KOPT-K1 (cell line): ENCODE data around the gene NDUFV2.

Experiments used
- H3K27ac ChIP-seq: fragments of 200-600 bp; sonication (generic); 2 replicates; pipeline ENCODE4 v1.5.1; 2016; ENCODE audit warnings: antibody characterized with exemption, mild to moderate bottlenecking, low read depth, low read length; ENCODE audit not compliant: poor library complexity, severe bottlenecking
- H3K36me3 ChIP-seq: fragments of 200-600 bp; sonication (generic); 2 replicates; pipeline ENCODE4 v1.5.1; 2017; ENCODE audit warnings: antibody characterized with exemption, mild to moderate bottlenecking, low read length, moderate library complexity; ENCODE audit not compliant: insufficient read depth
- H3K9me3 ChIP-seq: fragments of 200-600 bp; sonication (generic); 2 replicates; pipeline ENCODE4 v1.5.1; 2017; ENCODE audit warnings: antibody characterized with exemption, low read length, mild to moderate bottlenecking; ENCODE audit not compliant: insufficient read depth, poor library complexity, severe bottlenecking

Gene NDUFV2

DNA sequence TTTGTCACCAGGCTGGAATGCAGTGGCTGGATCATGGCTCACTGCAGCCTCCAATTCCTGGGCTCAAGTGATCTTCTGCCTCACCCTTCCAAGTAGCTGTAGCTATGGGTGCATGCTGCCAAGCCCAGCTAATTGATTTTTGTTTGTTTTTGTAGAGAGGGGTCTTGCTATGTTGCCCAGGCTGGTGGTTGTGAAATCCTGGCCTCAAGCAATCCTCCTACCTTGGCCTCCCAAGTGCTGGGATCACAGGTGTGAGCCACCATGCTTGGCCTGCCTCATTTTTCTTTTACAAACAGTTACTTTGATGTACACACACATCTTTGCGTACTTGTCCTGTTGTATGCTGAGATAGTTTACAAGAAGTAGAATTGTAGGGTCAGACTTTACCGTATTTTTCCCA is 21.0 kb downstream of the NDUFV2 start:
- H3K27ac ChIP-seq: no peak overlapping the region
- peaks cover 97% of the 10 kb centered on the region for H3K36me3 ChIP-seq
- no peaks in the 10 kb centered on the region for H3K9me3 ChIP-seq

GRCh38 chr18:9124824-9125223 is 22.3 kb downstream of the NDUFV2 start:
- Histone ChIP-seq H3K27ac (no peak overlapping the region), H3K36me3 (peaks cover 97% of the 10 kb centered on the region), H3K9me3 (no peaks in the 10 kb centered on the region)

DNA sequence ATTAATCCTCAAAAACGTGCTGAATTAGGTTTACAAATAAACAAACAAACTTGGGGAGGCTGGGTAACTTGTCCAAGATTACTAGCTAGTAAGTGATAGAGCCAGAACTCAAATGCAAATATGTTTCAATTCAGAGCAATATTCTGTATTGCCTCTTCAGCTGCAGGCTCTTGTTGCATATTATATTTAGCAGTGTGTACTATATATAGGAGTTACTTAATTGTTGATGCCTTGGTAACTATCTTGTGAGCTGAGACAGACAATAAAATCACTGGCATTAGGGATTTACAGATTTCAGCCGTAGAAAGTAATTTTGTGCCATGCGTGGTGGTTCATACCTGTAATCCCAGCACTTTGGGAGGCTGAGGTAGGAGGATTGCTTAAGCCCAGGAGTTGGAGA is 23.8 kb downstream of the NDUFV2 start:
- no peaks in the 10 kb centered on the region for H3K9me3 ChIP-seq
- H3K27ac ChIP-seq: no peak overlapping the region
- H3K36me3 ChIP-seq: peaks cover 100% of the 10 kb centered on the region

GRCh38 chr18:9130195-9130594 is 27.7 kb downstream of the NDUFV2 start:
- no peaks in the 10 kb centered on the region for H3K9me3 ChIP-seq
- peaks cover 100% of the 10 kb centered on the region for H3K36me3 ChIP-seq
- no peak overlapping the region for H3K27ac ChIP-seq

DNA sequence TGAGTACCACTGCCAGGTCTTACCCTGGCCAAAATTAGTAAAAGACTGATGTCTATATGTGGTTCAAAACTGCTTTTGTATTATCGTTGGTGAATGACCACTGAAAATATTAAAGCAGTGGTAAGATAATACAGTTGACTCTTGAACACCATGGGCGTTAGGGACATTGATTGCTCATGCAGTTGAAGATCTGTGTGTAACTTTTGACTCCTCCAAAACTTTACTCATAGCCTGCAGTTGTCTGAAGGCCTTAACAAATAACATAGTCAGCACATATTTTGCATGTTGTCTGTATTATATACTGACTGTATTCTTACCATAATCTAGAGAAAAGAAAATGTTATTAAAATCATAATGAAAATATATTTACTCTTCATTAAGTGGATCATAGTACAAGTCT is 28.3 kb downstream of the NDUFV2 start:
- no peaks in the 10 kb centered on the region for H3K9me3 ChIP-seq
- H3K27ac ChIP-seq: no peak overlapping the region
- H3K36me3 ChIP-seq: peaks cover 96% of the 10 kb centered on the region

DNA sequence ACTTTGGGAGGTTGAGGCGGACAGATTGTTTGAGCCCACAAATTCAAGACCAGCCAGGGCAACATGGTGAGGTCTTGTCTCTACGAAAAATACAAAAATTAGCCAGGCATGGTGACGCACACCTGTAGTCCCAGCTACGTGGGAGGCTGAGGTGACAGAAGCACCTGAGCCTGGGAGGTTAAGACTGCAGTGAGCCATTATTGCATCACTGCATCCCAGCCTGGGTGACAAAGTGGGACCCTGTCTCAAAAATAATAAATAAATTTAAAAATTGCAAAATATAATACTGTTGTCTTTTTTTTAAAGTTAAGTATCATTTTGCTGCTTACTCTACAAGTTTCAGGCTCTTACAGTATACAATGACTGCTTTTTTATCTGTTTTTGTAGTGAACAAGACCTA is 30.1 kb downstream of the NDUFV2 start:
- Histone ChIP-seq H3K27ac (no peak overlapping the region), H3K36me3 (peaks cover 77% of the 10 kb centered on the region), H3K9me3 (no peaks in the 10 kb centered on the region)

DNA sequence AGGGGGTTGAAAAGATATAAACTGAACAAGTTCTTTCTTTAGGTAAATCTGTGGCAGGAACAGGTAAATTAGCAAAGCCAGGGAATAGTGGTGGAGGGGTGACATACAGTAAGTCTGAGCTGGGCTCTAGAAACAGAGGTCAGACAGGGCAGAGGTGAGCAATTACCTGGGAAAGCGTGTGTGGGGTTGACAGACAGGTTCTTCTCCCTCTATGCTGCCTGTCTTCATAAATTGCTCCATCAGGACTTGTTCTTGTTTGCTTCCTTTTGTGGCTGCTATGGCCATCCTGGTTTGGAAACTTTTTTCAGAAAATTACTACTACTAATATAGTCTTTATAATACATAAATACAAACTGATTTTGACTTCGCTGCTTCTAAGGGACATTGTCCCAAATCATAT is 30.7 kb downstream of the NDUFV2 start:
- Histone ChIP-seq H3K36me3 (peaks cover 71% of the 10 kb centered on the region), H3K9me3 (no peaks in the 10 kb centered on the region), H3K27ac (no peak overlapping the region)

DNA sequence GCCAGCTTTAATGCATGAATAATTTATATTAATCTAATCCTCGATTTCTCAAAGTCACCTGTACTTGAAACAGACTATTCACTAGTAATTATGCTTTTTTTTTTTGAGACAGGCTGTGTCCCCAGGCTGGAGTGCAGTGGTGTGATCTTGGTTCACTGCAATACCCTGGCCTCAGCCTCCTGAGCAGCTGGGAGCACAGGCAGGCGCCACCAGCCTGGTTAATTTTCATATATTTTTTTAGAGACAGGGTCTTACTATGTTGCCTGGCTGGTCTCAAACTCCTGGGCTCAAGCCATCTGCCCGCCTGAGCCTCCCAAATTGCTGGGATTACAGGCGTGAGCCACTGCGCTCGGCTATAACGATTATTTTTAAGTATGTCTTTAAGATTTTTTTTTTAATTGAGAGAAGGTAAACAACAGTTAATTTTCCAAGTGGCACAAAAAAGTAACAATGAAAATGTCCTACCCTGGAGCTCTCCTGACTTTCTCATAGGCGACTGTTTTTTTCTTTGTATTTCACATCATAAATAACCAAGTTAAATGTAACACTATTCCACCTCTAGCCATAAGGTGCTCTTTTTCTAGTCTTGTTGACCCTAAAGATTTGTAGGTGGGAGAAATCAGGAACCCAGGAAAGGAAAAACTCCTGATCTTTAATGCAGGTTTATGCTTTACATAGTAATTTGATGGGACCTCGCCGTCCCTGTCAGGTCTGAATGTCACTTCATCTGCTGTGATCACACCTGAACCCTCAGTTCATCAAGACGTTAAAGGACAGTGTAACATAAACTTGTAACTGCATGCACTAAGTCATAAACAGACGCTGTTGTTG is 32.8 kb downstream of the NDUFV2 start:
- Histone ChIP-seq H3K27ac (peak overlapping the region; percentile 85), H3K9me3 (no peaks in the 10 kb centered on the region), H3K36me3 (peaks cover 51% of the 10 kb centered on the region)

GRCh38 chr18:9135912-9136314 is 33.4 kb downstream of the NDUFV2 start:
- H3K36me3 ChIP-seq: peaks cover 45% of the 10 kb centered on the region
- H3K9me3 ChIP-seq: no peaks in the 10 kb centered on the region
- peak overlapping the region; percentile 85 for H3K27ac ChIP-seq

DNA sequence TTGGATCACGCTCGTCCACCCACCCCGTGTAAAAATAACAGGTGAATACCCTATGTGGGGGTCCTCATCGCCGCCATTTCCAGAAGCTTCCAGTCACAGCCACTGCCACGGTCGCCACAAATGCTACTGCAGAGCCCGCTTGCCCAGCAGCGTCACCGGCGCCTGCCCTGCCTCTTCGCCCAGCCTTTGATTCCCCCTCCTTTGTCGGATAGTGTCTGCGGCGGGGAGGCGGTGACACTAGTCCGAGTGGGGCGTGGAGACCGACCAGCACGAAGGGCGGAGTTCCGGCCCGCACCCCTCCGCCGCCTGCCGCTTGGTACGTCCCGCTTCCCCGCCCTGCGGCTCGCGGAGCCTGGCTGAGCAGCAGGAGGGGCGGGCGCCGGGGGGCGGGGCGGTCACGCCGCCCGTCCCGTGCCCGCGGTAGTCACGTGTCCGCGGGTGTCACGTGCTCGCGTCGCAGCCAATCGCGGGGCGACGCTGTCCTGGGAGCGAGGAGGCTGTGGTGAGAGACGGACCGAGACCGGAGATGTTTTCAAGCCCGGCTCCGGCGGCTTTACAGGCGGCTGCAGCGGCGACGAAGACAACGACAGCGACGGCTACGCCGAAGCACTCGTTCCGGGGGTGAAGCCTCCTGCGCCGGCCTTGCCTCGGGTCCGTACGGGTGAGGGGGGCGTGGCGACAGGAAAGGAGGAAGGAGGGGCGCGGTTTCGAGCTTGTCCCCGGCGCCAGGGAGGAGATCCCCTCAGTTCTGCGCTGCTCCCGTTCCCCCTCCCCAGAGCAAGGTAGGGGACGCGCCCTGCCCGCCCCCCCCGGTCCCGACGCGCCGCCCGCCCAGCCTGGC is 34.0 kb downstream of the NDUFV2 start, which contains the start of gene ANKRD12:
ANKRD12 (plus strand) TSS at position 467 of the 841 bp plus-strand sequence. CDS start 45,652 bp downstream, outside the sequence.
- Histone ChIP-seq H3K36me3 (peaks cover 38% of the 10 kb centered on the region), H3K27ac (peak within 1 kb of the TSS; percentile 85), H3K9me3 (no peaks in the 10 kb centered on the region)

DNA sequence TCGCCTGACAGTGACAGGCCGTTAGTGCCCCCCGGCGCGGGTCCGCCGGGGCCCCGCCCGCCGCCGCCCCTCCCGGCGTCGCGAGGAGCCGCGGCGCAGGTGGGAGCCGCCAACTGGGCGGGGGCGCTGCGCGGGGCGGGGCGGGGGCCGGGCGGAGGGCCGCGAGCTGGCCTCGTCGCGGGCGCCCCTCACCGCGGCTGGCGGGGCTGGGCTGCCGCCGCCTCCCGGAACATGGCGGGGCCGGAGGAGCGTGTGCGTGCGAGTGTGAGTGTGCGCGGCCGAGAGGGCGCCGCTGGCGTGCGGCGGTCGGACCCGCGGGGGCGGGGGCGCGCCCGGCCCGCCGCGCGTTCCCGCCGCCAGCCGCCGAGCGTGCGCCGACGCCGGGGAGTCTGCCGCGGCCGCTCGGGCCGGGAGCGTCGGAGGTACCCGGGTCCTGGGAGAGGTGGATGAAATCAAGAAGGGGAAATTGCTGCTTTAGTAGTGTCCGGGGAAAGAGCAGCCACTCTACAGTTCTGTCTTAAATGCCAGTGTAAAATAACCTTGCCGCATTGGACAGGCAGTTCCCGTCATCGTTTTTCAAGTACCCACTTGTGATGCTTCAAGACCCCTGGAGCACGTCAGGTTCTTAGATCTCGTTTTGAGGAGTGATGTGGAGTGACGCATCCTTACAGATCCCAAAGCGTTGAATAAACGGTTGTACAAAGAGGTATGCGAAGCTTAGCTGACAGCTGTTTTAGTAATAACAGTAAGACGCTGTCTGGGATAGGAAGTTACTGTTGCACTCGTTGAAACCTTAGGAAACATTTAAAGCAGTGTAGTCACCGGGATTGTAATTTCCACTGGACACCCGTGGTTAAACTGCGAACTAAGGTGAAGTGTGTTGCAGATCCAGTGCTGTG is 34.9 kb downstream of the NDUFV2 start:
- Histone ChIP-seq H3K9me3 (no peaks in the 10 kb centered on the region), H3K27ac (peak overlapping the region; percentile 85), H3K36me3 (peaks cover 30% of the 10 kb centered on the region)

DNA sequence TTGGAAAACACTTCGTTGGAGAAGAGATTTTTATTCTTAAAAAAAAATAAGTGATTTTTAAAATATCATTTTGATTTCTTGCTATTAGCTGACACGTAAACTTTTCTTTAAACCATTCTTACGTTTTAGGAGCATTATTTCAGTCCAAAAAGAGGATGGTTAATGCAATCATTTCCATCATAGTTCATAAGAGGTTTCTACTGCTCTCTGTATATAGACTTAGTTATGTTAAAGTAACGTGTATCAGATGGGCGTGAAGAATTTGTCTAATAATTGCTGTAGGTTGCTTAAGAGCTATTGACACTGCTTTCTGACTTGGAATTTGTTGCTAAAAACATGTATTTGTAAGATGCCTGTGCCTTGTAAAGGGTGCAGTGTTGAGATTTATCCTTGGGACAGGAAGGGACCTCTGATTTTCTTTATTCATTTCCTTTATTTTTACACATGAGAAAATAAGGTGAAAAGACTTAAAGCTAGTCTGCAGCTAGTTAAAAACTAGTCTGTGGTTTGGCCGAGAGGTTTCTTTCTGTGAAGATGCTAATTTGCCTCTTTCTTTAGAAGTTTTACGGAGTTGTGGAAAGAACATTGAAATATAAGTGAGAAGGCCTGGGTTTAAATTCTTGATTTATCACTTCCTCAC is 37.0 kb downstream of the NDUFV2 start:
- Histone ChIP-seq H3K27ac (no peak overlapping the region), H3K9me3 (no peaks in the 10 kb centered on the region), H3K36me3 (peaks cover 8% of the 10 kb centered on the region)

GRCh38 chr18:9140381-9140780 is 37.9 kb downstream of the NDUFV2 start:
- Histone ChIP-seq H3K36me3 (no peaks in the 10 kb centered on the region), H3K9me3 (no peaks in the 10 kb centered on the region), H3K27ac (peak overlapping the region; percentile 30)

DNA sequence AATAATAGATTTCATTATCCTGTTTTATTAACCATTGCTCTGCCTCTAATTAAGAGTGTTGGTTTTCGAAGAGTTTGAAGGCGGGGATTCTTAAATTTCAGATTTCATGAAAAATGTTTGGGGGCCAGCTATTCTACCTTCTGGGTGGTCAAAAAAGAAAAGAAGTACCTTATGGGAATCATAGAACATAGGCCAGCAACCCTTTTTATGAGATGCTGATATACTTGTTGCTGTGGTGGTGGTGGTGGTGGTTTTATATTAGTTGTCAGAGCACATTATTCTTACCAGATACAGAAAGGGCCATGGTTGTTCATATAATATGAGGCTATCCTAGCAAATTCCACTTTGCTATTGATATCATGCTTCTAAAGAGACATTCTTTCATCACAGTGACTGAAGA is 38.5 kb downstream of the NDUFV2 start:
- Histone ChIP-seq H3K36me3 (no peaks in the 10 kb centered on the region), H3K27ac (no peak overlapping the region), H3K9me3 (no peaks in the 10 kb centered on the region)
